Measurements from ENCODE around the gene FRMPD4.

The FRMPD4 gene

DNA sequence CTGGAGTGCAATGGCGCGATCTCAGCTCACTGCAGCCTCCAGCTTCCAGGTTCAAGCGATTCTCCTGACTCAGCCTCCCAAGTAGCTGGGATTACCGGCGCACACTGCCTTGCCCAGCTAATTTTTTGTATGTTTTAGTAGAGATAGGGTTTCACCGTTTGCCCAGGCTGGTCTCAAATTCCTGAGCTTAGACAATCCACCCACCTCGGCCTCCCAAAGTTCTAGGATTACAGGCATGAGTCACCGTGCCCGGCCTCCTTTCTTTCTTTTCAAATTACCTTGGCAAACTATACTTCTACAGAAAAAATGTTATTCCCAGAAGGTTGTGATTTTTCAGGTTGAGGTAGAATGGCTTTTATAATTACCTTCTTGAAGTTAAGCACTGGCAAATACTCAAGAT lies 331.0 kb downstream of the FRMPD4 start:
- Histone ChIP-seq H3K4me3 (replicated peaks; ENCODE audit: low read depth, low read length) (no peak overlapping the region), H3K27me3 (replicated peaks; ENCODE audit: control insufficient read depth, insufficient read depth, low read length) (no peaks in the 10 kb centered on the region; the same call in 1 of the 2 replicates), H3K36me3 (ENCODE audit: control insufficient read depth, insufficient read depth, low read length) (no peaks in the 10 kb centered on the region)
- TF ChIP-seq, protein P1, sequence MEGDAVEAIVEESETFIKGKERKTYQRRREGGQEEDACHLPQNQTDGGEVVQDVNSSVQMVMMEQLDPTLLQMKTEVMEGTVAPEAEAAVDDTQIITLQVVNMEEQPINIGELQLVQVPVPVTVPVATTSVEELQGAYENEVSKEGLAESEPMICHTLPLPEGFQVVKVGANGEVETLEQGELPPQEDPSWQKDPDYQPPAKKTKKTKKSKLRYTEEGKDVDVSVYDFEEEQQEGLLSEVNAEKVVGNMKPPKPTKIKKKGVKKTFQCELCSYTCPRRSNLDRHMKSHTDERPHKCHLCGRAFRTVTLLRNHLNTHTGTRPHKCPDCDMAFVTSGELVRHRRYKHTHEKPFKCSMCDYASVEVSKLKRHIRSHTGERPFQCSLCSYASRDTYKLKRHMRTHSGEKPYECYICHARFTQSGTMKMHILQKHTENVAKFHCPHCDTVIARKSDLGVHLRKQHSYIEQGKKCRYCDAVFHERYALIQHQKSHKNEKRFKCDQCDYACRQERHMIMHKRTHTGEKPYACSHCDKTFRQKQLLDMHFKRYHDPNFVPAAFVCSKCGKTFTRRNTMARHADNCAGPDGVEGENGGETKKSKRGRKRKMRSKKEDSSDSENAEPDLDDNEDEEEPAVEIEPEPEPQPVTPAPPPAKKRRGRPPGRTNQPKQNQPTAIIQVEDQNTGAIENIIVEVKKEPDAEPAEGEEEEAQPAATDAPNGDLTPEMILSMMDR (IDR thresholded peaks at IDR 0.05; ENCODE audit: insufficient read depth, low read length, poor library complexity, severe bottlenecking), result no peak
- DNase-seq (ENCODE audit: extremely low read depth, insufficient read length), result no peak

DNA sequence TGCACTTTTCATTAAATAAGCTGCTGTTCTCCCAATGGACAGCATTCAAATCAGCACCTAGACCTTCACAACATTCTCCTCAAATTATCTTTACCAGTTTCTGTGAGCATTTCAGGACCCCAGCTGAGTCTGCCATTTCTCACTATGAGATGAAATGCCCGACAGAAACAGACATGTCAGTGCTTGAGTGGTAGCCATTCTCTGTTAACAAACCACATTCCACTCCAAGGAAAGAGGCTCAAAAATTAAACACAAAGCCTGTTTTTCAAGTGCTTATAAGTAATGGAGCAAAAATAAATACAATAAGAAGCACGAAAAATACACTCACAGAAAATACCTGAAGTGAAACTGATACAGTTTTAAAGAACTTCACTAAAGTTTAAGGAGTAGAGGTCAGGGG lies 332.8 kb downstream of the FRMPD4 start:
- no peak for DNase-seq (ENCODE audit: extremely low read depth, insufficient read length)
- TF ChIP-seq, protein P1 (IDR thresholded peaks at IDR 0.05; ENCODE audit: insufficient read depth, low read length, poor library complexity, severe bottlenecking), result no peak
- Histone ChIP-seq H3K4me3 (replicated peaks; ENCODE audit: low read depth, low read length) (no peak overlapping the region), H3K36me3 (ENCODE audit: control insufficient read depth, insufficient read depth, low read length) (no peaks in the 10 kb centered on the region), H3K27me3 (replicated peaks; ENCODE audit: control insufficient read depth, insufficient read depth, low read length) (no peaks in the 10 kb centered on the region; the same call in 1 of the 2 replicates)

DNA sequence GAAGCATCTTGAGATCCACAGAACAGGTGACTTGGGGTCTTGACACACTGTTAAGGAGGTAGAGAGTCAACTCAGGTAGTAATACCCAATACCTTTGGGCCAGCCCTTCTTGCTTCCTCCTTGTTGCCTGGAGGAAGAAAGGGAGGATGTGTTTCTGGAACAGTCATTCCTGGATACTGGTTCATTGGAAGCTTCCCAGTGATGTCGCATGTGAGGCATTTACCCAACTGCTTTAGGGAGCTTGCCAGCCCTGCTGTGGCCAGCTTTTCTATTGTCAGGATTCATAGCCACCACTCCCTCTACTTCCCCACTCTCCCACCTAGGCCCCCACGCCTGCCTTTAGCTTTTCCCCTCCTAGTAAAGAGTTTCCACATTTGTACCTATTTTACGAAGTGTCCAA lies 342.7 kb downstream of the FRMPD4 start:
- no peaks in the 10 kb centered on the region for H3K36me3 ChIP-seq (ENCODE audit: control insufficient read depth, insufficient read depth, low read length)
- TF ChIP-seq, protein P1 (IDR thresholded peaks at IDR 0.05; ENCODE audit: insufficient read depth, low read length, poor library complexity, severe bottlenecking), result no peak
- no peaks in the 10 kb centered on the region for H3K27me3 ChIP-seq (replicated peaks; ENCODE audit: control insufficient read depth, insufficient read depth, low read length)
- DNase-seq (ENCODE audit: extremely low read depth, insufficient read length), result no peak
- H3K4me3 ChIP-seq (replicated peaks; ENCODE audit: low read depth, low read length), result no peak overlapping the region

DNA sequence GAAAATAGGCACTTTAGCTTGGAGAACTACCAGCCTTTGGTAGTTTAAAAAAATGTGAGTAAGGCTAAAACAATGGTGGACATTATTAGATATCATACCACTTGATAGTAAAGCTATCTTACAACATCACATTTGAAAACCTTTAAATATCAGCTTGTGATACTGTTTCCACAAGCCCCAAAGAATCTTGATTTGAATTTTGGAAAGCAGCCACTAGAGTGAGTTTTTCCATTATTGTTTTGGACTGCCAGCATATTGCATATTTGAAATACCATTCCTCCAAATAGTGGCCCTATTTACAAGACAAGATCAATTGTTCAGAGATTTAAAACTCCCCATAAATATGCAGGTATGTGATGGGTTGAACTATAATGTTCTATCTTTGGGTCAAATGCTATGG lies 349.9 kb downstream of the FRMPD4 start:
- no peak for DNase-seq (ENCODE audit: extremely low read depth, insufficient read length)
- no peak overlapping the region for H3K4me3 ChIP-seq (replicated peaks; ENCODE audit: low read depth, low read length)
- H3K36me3 ChIP-seq (ENCODE audit: control insufficient read depth, insufficient read depth, low read length), result no peaks in the 10 kb centered on the region
- no peaks in the 10 kb centered on the region for H3K27me3 ChIP-seq (replicated peaks; ENCODE audit: control insufficient read depth, insufficient read depth, low read length)
- TF ChIP-seq, protein P1 (IDR thresholded peaks at IDR 0.05; ENCODE audit: insufficient read depth, low read length, poor library complexity, severe bottlenecking), result no peak

DNA sequence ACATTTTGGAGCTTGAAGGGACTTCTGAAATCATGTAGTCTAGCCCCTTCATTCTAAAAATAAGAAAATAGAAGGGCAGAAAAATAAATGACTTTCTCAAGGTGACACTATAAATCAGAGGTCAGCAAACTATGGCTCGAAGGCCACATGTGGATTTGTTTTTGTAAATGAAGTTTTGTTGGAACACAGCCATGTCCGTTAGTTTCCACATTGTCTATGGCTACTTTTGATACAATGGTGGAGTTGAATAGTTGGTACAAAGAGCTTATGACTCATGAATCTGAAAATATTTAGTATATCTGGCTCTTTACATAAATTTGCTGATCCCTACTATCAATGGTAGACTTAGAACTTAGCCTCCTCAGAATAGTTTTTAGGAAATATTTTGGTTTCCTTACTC lies 350.5 kb downstream of the FRMPD4 start:
- Histone ChIP-seq H3K4me3 (replicated peaks; ENCODE audit: low read depth, low read length) (no peak overlapping the region), H3K27me3 (replicated peaks; ENCODE audit: control insufficient read depth, insufficient read depth, low read length) (no peaks in the 10 kb centered on the region), H3K36me3 (ENCODE audit: control insufficient read depth, insufficient read depth, low read length) (no peaks in the 10 kb centered on the region)
- DNase-seq (ENCODE audit: extremely low read depth, insufficient read length), result no peak
- TF ChIP-seq, protein P1 (IDR thresholded peaks at IDR 0.05; ENCODE audit: insufficient read depth, low read length, poor library complexity, severe bottlenecking), result no peak

DNA sequence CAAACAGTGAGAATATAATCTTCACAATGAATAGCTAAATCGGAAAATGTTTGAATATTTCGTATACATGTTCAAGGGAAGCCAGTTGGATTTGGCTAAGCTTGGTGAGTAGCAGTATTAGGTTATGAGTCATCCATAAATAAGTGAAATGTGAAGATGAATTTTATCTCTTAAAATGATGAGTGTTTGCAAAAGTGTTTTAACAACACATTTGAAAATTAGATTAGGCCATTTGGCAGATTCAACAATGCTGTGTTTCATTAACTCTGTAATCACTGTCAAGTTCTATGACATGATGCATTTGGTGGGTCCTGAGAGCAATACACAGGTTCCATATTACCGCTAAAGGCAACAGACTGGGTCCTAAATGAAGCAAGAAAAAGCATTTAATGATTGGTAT lies 351.1 kb downstream of the FRMPD4 start:
- H3K36me3 ChIP-seq (ENCODE audit: control insufficient read depth, insufficient read depth, low read length), result no peaks in the 10 kb centered on the region
- H3K27me3 ChIP-seq (replicated peaks; ENCODE audit: control insufficient read depth, insufficient read depth, low read length), result no peaks in the 10 kb centered on the region
- TF ChIP-seq, protein P1 (IDR thresholded peaks at IDR 0.05; ENCODE audit: insufficient read depth, low read length, poor library complexity, severe bottlenecking), result no peak
- DNase-seq (ENCODE audit: extremely low read depth, insufficient read length), result no peak
- no peak overlapping the region for H3K4me3 ChIP-seq (replicated peaks; ENCODE audit: low read depth, low read length)

Measured in GM06990 (cell line).